ENCODE measurements around the gene PRB4. TPM values are rescaled to one million over a fixed set of nuclear protein-coding genes. Genes with fewer than 3 reads are reported as not detected.
"Not testable (repeated sequence)": the region's sequence is repeated elsewhere in the genome, so short reads cannot be mapped to it uniquely, and the experiment has no call there.

PRB4 gene
- not detected in 2 replicates for total RNA-seq (2014; rRNA removed; shearing (Covaris generic))

- DNase-seq (ENCODE audit: low spot score), result no peak
These were observed at the start of gene PRB4 for GRCh38 chr12:11310336-11310735. TSS of gene PRB4 (minus strand) at chr12:11310436. CDS start at chr12:11310398, 38 bp downstream.

GRCh38 chr12:11351736-11352135 lies 41.5 kb upstream of the PRB4 start:
- not testable (repeated sequence) for DNase-seq (ENCODE audit: low spot score)

- DNase-seq (ENCODE audit: low spot score), result no peak
These were observed 38.2 kb upstream of the PRB4 start for GRCh38 chr12:11348439-11348838.

- DNase-seq (ENCODE audit: low spot score), result peak; percentile 12
These were observed 37.6 kb upstream of the PRB4 start for GRCh38 chr12:11347810-11348209.

- DNase-seq (ENCODE audit: low spot score), result no peak
These were observed 34.3 kb upstream of the PRB4 start for GRCh38 chr12:11344500-11344899.

- no peak for DNase-seq (ENCODE audit: low spot score)
These were observed 14.2 kb upstream of the PRB4 start for GRCh38 chr12:11324426-11324825.

GRCh38 chr12:11321980-11322379 lies 11.7 kb upstream of the PRB4 start:
- no peak for DNase-seq (ENCODE audit: low spot score)

- no peak for DNase-seq (ENCODE audit: low spot score)
These were observed 3.1 kb downstream of the PRB4 start for GRCh38 chr12:11307143-11307542.

GRCh38 chr12:11273449-11273848 lies 36.8 kb downstream of the PRB4 start:
- no peak for DNase-seq (ENCODE audit: low spot score)

- DNase-seq (ENCODE audit: low spot score), result no peak
These were observed 40.6 kb downstream of the PRB4 start, which contains the start of gene PRB3 for GRCh38 chr12:11269607-11270006. TSS of gene PRB3 (minus strand) at chr12:11269707. CDS start at chr12:11269669, 38 bp downstream.

GRCh38 chr12:11264501-11264900 lies 45.7 kb downstream of the PRB4 start:
- DNase-seq (ENCODE audit: low spot score), result no peak

Other genes starting within 250 kb of the PRB4 start
- 0.31 and 0.76 TPM in 2 replicates for gene TAS2R46, start 248.1 kb downstream of the PRB4 start, total RNA-seq (2014; rRNA removed; shearing (Covaris generic))
- 0.51 and 1.7 TPM in 2 replicates for gene TAS2R43, start 218.1 kb downstream of the PRB4 start, total RNA-seq (2014; rRNA removed; shearing (Covaris generic))
- 0.79 and 0.86 TPM in 2 replicates for gene TAS2R30, start 175.8 kb downstream of the PRB4 start, total RNA-seq (2014; rRNA removed; shearing (Covaris generic))
- 6.1 and 6.7 TPM in 2 replicates for gene SMIM10L1, start 139.2 kb downstream of the PRB4 start, total RNA-seq (2014; rRNA removed; shearing (Covaris generic))
- gene TAS2R42, start 123.5 kb downstream of the PRB4 start, total RNA-seq (2014; rRNA removed; shearing (Covaris generic)), result not detected in 2 replicates
- gene PRB3, start 40.7 kb downstream of the PRB4 start, total RNA-seq (2014; rRNA removed; shearing (Covaris generic)), result not detected in 2 replicates
- 0.76 TPM in 1 of 2 replicates, not detected in the other for gene PRB2, start 85.1 kb upstream of the PRB4 start, total RNA-seq (2014; rRNA removed; shearing (Covaris generic))